ENCODE results near the gene SLC44A5.
"Not testable (repeated sequence)": the region's sequence is repeated elsewhere in the genome, so short reads cannot be mapped to it uniquely, and the experiment has no call there.

SLC44A5 gene

GRCh38 chr1:75611014-75611413 lies at the start of gene SLC44A5:
SLC44A5 (minus strand) TSS chr1:75611114; CDS start chr1:75541447, 69,667 bp downstream.
- DNase-seq = no peak

- DNase-seq = no peak
Measured at GRCh38 chr1:75655931-75656330, 45.0 kb upstream of the SLC44A5 start.

GRCh38 chr1:75647183-75647582 lies 36.3 kb upstream of the SLC44A5 start:
- DNase-seq = not testable (repeated sequence)

- DNase-seq = not testable (repeated sequence)
Measured at GRCh38 chr1:75645153-75645552, 34.2 kb upstream of the SLC44A5 start.

- DNase-seq = peak in 2 of 3 experiments; percentile 1 to 53
Measured at GRCh38 chr1:75643460-75643859, 32.5 kb upstream of the SLC44A5 start.

GRCh38 chr1:75641325-75641724 lies 30.4 kb upstream of the SLC44A5 start:
- DNase-seq = no peak

- DNase-seq = no peak
Measured at GRCh38 chr1:75640137-75640536, 29.2 kb upstream of the SLC44A5 start.

GRCh38 chr1:75632350-75632949 lies 21.5 kb upstream of the SLC44A5 start:
- peak; percentile 9 to 65 (median 41) for DNase-seq

GRCh38 chr1:75630998-75631397 lies 20.1 kb upstream of the SLC44A5 start:
- no peak for DNase-seq

- DNase-seq = peak in 2 of 3 experiments; percentile 59 to 79
Measured at GRCh38 chr1:75630004-75630594, 19.2 kb upstream of the SLC44A5 start.

GRCh38 chr1:75625795-75626194 lies 14.9 kb upstream of the SLC44A5 start:
- DNase-seq = no peak

- DNase-seq = peak in 1 of 3 experiments; percentile 33
Measured at GRCh38 chr1:75618382-75618781, 7.5 kb upstream of the SLC44A5 start.

- DNase-seq = no peak
Measured at GRCh38 chr1:75616436-75617433, 5.8 kb upstream of the SLC44A5 start.

- DNase-seq = peak; percentile 29 to 78 (median 70)
Measured at GRCh38 chr1:75615613-75616435, 4.9 kb upstream of the SLC44A5 start.

- peak in 1 of 3 experiments; percentile 87 for DNase-seq
Measured at GRCh38 chr1:75614399-75614756, 3.5 kb upstream of the SLC44A5 start.

- DNase-seq = peak in 1 of 3 experiments; percentile 24
Measured at GRCh38 chr1:75613916-75614315, 3.0 kb upstream of the SLC44A5 start.

- DNase-seq = no peak
Measured at GRCh38 chr1:75612976-75613375, 2.1 kb upstream of the SLC44A5 start.

- no peak for DNase-seq
Measured at GRCh38 chr1:75602486-75602885, 8.4 kb downstream of the SLC44A5 start.

GRCh38 chr1:75600781-75601180 lies 10.1 kb downstream of the SLC44A5 start:
- DNase-seq = no peak

- DNase-seq = no peak
Measured at GRCh38 chr1:75594327-75594726, 16.6 kb downstream of the SLC44A5 start.

GRCh38 chr1:75593457-75593856 lies 17.5 kb downstream of the SLC44A5 start:
- DNase-seq = not testable (repeated sequence)

GRCh38 chr1:75589637-75590036 lies 21.3 kb downstream of the SLC44A5 start:
- DNase-seq = peak in 1 of 3 experiments; percentile 7

All from NCI-H1417 (cell line).